Keratinocyte (primary cell): Measurements from ENCODE around the gene MIX23. TPM values are rescaled to one million over a fixed set of nuclear protein-coding genes. Genes with fewer than 3 reads are reported as not detected.

Experiments used
- DNase-seq: peaks from one replicate; pipeline ENCODE4 v3.0.0-alpha.2; 2011; ENCODE audit warnings: low read depth, missing footprints, low spot score
- FAIRE-seq: peaks from 2 replicates; lab custom pipeline; 2011; peaks lifted over from hg19 to GRCh38; lab: Jason Lieb, UNC
- H2AFZ ChIP-seq: 2 replicates; pipeline ENCODE4 v1.6.0; 2012; ENCODE audit warnings: low read length, control low read depth, inconsistent platforms; ENCODE audit not compliant: control insufficient read depth
- H3K27ac ChIP-seq: 2 replicates; pipeline ENCODE4 v1.5.1; 2011; ENCODE audit warnings: low read length; ENCODE audit not compliant: control insufficient read depth, insufficient read depth
- H3K27me3 ChIP-seq: 3 replicates; pipeline ENCODE4 v1.6.0; 2011; ENCODE audit warnings: low read length; ENCODE audit not compliant: control insufficient read depth, insufficient read depth; ENCODE audit errors: extremely low read depth
- H3K36me3 ChIP-seq, 2 experiments: 2 replicates in 1 of 2; 3 replicates in 1 of 2; pipeline ENCODE4 v1.5.1; 2011; ENCODE audit warnings: low read length in 2 of 2, mild to moderate bottlenecking in 1 of 2; ENCODE audit not compliant: control insufficient read depth in 2 of 2, insufficient read depth in 2 of 2; ENCODE audit errors: extremely low read depth in 1 of 2
- H3K4me1 ChIP-seq: 3 replicates; pipeline ENCODE4 v1.5.1; 2011; ENCODE audit warnings: low read length; ENCODE audit not compliant: control insufficient read depth, insufficient read depth; ENCODE audit errors: extremely low read depth
- H3K4me2 ChIP-seq: 3 replicates; pipeline ENCODE4 v1.6.0; 2011; ENCODE audit warnings: low read depth, low read length; ENCODE audit not compliant: control insufficient read depth, insufficient read depth; ENCODE audit errors: extremely low read depth
- H3K4me3 ChIP-seq, 3 experiments: fragments of 200-600 bp in 1 of 3; sonication (generic) in 1 of 3; 2 replicates in 2 of 3; 3 replicates in 1 of 3; pipeline ENCODE4 v1.5.1; 2011 to 2016; ENCODE audit warnings: low read length in 3 of 3, mild to moderate bottlenecking in 3 of 3, control low read depth in 2 of 3, inconsistent platforms in 1 of 3, low read depth in 1 of 3, mixed read lengths in 1 of 3, mixed run types in 1 of 3, moderate library complexity in 1 of 3; ENCODE audit not compliant: control insufficient read depth in 2 of 3, insufficient read depth in 2 of 3; ENCODE audit errors: extremely low read depth in 1 of 3
- H3K79me2 ChIP-seq: 2 replicates; pipeline ENCODE4 v1.6.0; 2012; ENCODE audit warnings: low read length; ENCODE audit not compliant: control insufficient read depth, insufficient read depth
- H3K9ac ChIP-seq: 3 replicates; pipeline ENCODE4 v1.6.0; 2011; ENCODE audit warnings: low read length; ENCODE audit not compliant: control insufficient read depth, insufficient read depth; ENCODE audit errors: extremely low read depth
- H3K9me1 ChIP-seq: 3 replicates; pipeline ENCODE4 v1.6.0; 2011; ENCODE audit warnings: low read length; ENCODE audit not compliant: control insufficient read depth, insufficient read depth; ENCODE audit errors: extremely low read depth
- H3K9me3 ChIP-seq: 2 replicates; pipeline ENCODE4 v1.5.1; 2012; ENCODE audit warnings: low read depth, low read length; ENCODE audit not compliant: control insufficient read depth
- H4K20me1 ChIP-seq: 3 replicates; pipeline ENCODE4 v1.6.0; 2011; ENCODE audit warnings: low read length; ENCODE audit not compliant: control insufficient read depth, insufficient read depth; ENCODE audit errors: extremely low read depth
- EZH2 ChIP-seq: IDR thresholded peaks from one replicate; pipeline ENCODE4 v1.6.1; 2012; ENCODE audit warnings: inconsistent platforms, mild to moderate bottlenecking, low read length, moderate library complexity
- dilution Hi-C: fragments of 300-500 bp; cut with MboI; formaldehyde crosslinking; loops from one replicate; pipeline ENCODE4 v1.7.0; 2020; ENCODE audit warnings: low sequenced_read_pairs; ENCODE audit not compliant: extremely low pct_ligation_motif_present
- polyA plus RNA-seq, 5 experiments: library from polyadenylated mRNA; depleted of rRNA in 3 of 5; stranded (reverse) in 3 of 5; stranded (forward) in 1 of 5; unstranded in 1 of 5; fragments of >200 nt; gene quantifications; 1 replicate in 1 of 5; 2 replicates in 3 of 5; 3 replicates in 1 of 5; pipeline versions ENCODE4 v1.2.1 to v1.2.3, GENCODE V29; 2011 to 2012; ENCODE audit warnings: missing spikeins in 2 of 5, low read depth in 1 of 5, low replicate concordance in 1 of 5
- TF ChIP-seq, protein P1 (sequence below), 3 experiments: IDR thresholded peaks in 1 of 3; conservative IDR thresholded peaks in 1 of 3; optimal IDR thresholded peaks in 1 of 3; 2 replicates in 2 of 3; 3 replicates in 1 of 3; pipeline versions ENCODE3 to v1.5.1; 2011; ENCODE audit warnings: low read length in 3 of 3, mild to moderate bottlenecking in 3 of 3, moderate library complexity in 2 of 3, control low read depth in 1 of 3, inconsistent platforms in 1 of 3; ENCODE audit not compliant: insufficient read depth in 2 of 3; ENCODE audit errors: extremely low read depth in 1 of 3

MIX23 gene
- polyA plus RNA-seq, 1 donor (not counting 4 experiments of a cell fraction or from before 2014, with no cell fraction given): 36.5 TPM

- no peaks in the 10 kb centered on the region for H4K20me1 ChIP-seq
- DNase-seq (no peak), FAIRE-seq (no peak)
- H3K36me3 ChIP-seq: peaks cover 7 to 9% of the 10 kb centered on the region in 2 experiments
- no peaks in the 10 kb centered on the region for H3K9me3 ChIP-seq
- H3K4me3 ChIP-seq: no peak overlapping the region
- H3K9ac ChIP-seq: no peak overlapping the region
- no peaks in the 10 kb centered on the region for H3K9me1 ChIP-seq
- dilution Hi-C loops: no loop called here
- peaks cover 11% of the 10 kb centered on the region for H3K4me1 ChIP-seq
- no peaks in the 10 kb centered on the region for H3K27me3 ChIP-seq
- H3K27ac ChIP-seq: no peak overlapping the region
- TF ChIP-seq, protein P1, sequence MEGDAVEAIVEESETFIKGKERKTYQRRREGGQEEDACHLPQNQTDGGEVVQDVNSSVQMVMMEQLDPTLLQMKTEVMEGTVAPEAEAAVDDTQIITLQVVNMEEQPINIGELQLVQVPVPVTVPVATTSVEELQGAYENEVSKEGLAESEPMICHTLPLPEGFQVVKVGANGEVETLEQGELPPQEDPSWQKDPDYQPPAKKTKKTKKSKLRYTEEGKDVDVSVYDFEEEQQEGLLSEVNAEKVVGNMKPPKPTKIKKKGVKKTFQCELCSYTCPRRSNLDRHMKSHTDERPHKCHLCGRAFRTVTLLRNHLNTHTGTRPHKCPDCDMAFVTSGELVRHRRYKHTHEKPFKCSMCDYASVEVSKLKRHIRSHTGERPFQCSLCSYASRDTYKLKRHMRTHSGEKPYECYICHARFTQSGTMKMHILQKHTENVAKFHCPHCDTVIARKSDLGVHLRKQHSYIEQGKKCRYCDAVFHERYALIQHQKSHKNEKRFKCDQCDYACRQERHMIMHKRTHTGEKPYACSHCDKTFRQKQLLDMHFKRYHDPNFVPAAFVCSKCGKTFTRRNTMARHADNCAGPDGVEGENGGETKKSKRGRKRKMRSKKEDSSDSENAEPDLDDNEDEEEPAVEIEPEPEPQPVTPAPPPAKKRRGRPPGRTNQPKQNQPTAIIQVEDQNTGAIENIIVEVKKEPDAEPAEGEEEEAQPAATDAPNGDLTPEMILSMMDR (optimal IDR thresholded peaks at IDR 0.05 in 1 of 3, IDR thresholded peaks at IDR 0.05 in 1 of 3, conservative IDR thresholded peaks at IDR 0.05 in 1 of 3; ENCODE audit: extremely low read depth in 1 of 3, insufficient read depth in 2 of 3, low read length in 3 of 3): no peak
- TF ChIP-seq EZH2: no peak
- H3K79me2 ChIP-seq: no peaks in the 10 kb centered on the region
- no peak overlapping the region for H3K4me2 ChIP-seq
- no peak overlapping the region for H2AFZ ChIP-seq
Observed at GRCh38 chr3:122405015-122405414, 22.0 kb upstream of the MIX23 start.

DNA sequence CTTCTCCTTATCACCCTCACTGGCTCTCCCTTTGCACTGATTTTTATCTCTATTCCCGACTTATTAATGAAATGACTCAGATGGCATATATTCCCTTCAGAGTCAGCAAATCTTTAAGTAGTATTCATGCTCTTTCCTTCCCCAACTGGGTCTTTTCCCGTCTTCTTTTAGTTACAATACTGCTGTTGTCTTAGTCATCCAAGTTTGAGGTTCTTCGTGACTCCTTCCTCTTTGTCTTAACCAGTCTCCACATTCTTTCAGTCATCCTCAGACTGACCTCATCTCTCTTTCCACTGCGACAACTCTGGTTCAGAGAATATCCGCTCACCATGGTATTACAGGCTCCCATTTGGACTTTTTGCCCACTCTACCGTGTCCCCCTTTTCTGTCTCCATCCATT, 20.5 kb upstream of the MIX23 start:
- Histone ChIP-seq H3K36me3 (peaks cover 5 to 7% of the 10 kb centered on the region in 2 experiments), H3K4me1 (peaks cover 11% of the 10 kb centered on the region), H3K27me3 (no peaks in the 10 kb centered on the region), H3K9me1 (no peaks in the 10 kb centered on the region), H2AFZ (no peak overlapping the region), H3K79me2 (no peaks in the 10 kb centered on the region), H3K9ac (no peak overlapping the region), H3K9me3 (no peaks in the 10 kb centered on the region), H4K20me1 (no peaks in the 10 kb centered on the region), H3K4me2 (no peak overlapping the region), H3K27ac (no peak overlapping the region), H3K4me3 (no peak overlapping the region)
- FAIRE-seq (peak; percentile 88), DNase-seq (no peak)
- TF ChIP-seq EZH2: no peak
- TF ChIP-seq, protein P1 (optimal IDR thresholded peaks at IDR 0.05 in 1 of 3, IDR thresholded peaks at IDR 0.05 in 1 of 3, conservative IDR thresholded peaks at IDR 0.05 in 1 of 3; ENCODE audit: extremely low read depth in 1 of 3, insufficient read depth in 2 of 3, low read length in 3 of 3): no peak
- dilution Hi-C loops: no loop called here
